Transverse colon (tissue), 4 donors: ENCODE measurements around the gene HIP1R. TPM values are rescaled to one million over a fixed set of nuclear protein-coding genes. Genes with fewer than 3 reads are reported as not detected.

ENCODE experiments used
- DNase-seq: peaks from one replicate; pipeline ENCODE4 v3.0.0-alpha.2; 2019
- H3K27ac ChIP-seq, 4 donors: fragments of 200-600 bp; sonication (generic); 2 replicates each; pipeline ENCODE4 v1.5.1; 2016 to 2018; ENCODE audit warnings: inconsistent platforms in 4 of 4
- H3K27me3 ChIP-seq: fragments of 200-600 bp; sonication (generic); 2 replicates; pipeline ENCODE4 v1.5.1; 2017; ENCODE audit warnings: inconsistent platforms
- H3K36me3 ChIP-seq, 4 donors: fragments of 200-600 bp; sonication (generic); 2 replicates each; pipeline ENCODE4 v1.5.1; 2017 to 2019; ENCODE audit warnings: inconsistent platforms in 4 of 4
- H3K4me1 ChIP-seq, 4 donors: fragments of 200-600 bp; sonication (generic); 2 replicates each; pipeline ENCODE4 v1.5.1; 2017 to 2020; ENCODE audit warnings: inconsistent platforms in 4 of 4
- H3K4me3 ChIP-seq, 4 donors: fragments of 200-600 bp; sonication (generic); 1 replicate in 1 of 4; 2 replicates in 3 of 4; pipeline versions ENCODE4 v1.5.1 to v1.6.1; 2017 to 2019; ENCODE audit warnings: inconsistent platforms in 4 of 4
- H3K9me3 ChIP-seq, 2 donors: fragments of 200-600 bp; sonication (generic); 2 replicates each; pipeline ENCODE4 v1.5.1; 2017 to 2019; ENCODE audit warnings: inconsistent platforms in 2 of 2
- EP300 ChIP-seq: sonication (generic); formaldehyde crosslinking; IDR thresholded peaks from one replicate; pipeline ENCODE4 v1.6.1; 2017; ENCODE audit warnings: antibody characterized with exemption, low read depth
- POLR2A ChIP-seq: fragments of 450-650 bp; IDR thresholded peaks from one replicate; pipeline ENCODE4 v1.6.1; 2016; ENCODE audit warnings: antibody characterized with exemption, mild to moderate bottlenecking, moderate library complexity
- POLR2AphosphoS5 ChIP-seq, 3 donors: sonication (generic); formaldehyde crosslinking; IDR thresholded peaks; one replicate each; pipeline ENCODE4 v1.6.1; 2016; ENCODE audit warnings: antibody characterized with exemption in 3 of 3
- WGBS, 2 donors: methylation state at CpG; one replicate each; pipeline ENCODE4 v1.1.5; 2018; ENCODE audit warnings: low coverage in 1 of 2; 5-methylcytosine and 5-hydroxymethylcytosine counted together
- in situ Hi-C, 4 donors: fragments of 200-750 bp; cut with MboI; loops; one replicate each; pipeline versions ENCODE4 v1.15.0 to v1.15.1; 2017; ENCODE audit warnings: low sequenced_read_pairs in 3 of 4, low pct_ligation_motif_present in 1 of 4, low pct_unique_long_range_greater_than_20kb in 1 of 4
- intact Hi-C: fragments of 100-400 bp; cut with DNase I; formaldehyde crosslinking; loops from one replicate; pipeline ENCODE4 v1.15.1; 2023; ENCODE audit warnings: low total_unique reads
- total RNA-seq, 4 donors: library from RNA; depleted of rRNA; stranded (reverse); fragments of >200 nt; gene quantifications; one replicate each; pipeline ENCODE4 v1.1.0, GENCODE V29; 2016
- TF ChIP-seq, protein P1 (sequence below), 5 experiments: fragments of 200-600 bp in 3 of 5; fragments of 450-650 bp in 2 of 5; sonication (generic) in 3 of 5; IDR thresholded peaks; 1 replicate in 2 of 5; 2 replicates in 3 of 5; pipeline ENCODE4 v1.5.1; 2016 to 2017; ENCODE audit warnings: antibody characterized with exemption in 5 of 5, inconsistent platforms in 3 of 5, mild to moderate bottlenecking in 2 of 5, moderate library complexity in 1 of 5

HIP1R gene
- total RNA-seq, 4 donors from 2014 or later = 72.4 to 459 (median 146) TPM

DNA sequence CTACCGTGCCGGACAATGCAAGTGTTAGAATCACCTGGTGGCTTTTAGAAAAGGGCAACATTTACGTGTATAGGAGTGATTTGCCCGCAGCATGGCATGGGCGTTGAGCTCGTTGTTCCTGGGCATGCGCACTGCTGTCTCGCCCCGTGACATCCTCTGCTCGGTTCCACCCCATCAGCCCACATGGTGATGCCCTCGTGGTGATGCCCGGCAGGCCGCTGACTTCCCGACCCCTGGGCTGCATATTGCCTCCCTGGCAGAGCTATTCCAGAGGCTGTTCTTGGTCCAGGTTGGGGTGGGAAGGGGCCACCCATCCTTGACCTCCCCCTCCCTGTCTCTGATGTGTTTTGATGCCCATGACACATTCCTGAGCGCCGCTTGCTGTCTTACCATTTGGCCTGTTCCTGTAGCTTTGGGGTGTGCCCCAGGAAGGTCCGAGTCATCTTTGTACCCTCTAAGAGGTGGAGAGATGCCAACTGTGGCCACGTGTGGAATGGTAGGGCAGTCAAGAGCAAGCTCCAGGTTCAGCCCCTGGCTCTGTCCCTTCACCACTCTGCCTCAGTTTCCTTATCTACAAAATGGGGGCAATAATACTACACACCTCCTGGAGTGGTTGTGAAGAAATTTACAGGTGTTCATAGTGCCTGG is 4.8 kb downstream of the HIP1R start:
- Histone ChIP-seq H3K27me3 (no peaks in the 10 kb centered on the region), H3K4me1 (peaks cover 0 to 41% (median 33%) of the 10 kb centered on the region in 4 donors), H3K4me3 (no peak overlapping the region), H3K9me3 (no peaks in the 10 kb centered on the region), H3K36me3 (no peaks in the 10 kb centered on the region), H3K27ac (peak overlapping the region in 1 of 4 donors; percentile 93)
- intact Hi-C loops = no loop called here
- DNase-seq = no peak
- in situ Hi-C loops = loop anchor here in 1 of 4 donors (5.0 kb wide), 1 partner anchor 112 kb away; no protein-coding TSS in a partner anchor
- TF ChIP-seq EP300 (no peak), POLR2AphosphoS5 (IDR thresholded peaks at IDR 0.05) (no peak), POLR2A (no peak)
- TF ChIP-seq, protein P1, sequence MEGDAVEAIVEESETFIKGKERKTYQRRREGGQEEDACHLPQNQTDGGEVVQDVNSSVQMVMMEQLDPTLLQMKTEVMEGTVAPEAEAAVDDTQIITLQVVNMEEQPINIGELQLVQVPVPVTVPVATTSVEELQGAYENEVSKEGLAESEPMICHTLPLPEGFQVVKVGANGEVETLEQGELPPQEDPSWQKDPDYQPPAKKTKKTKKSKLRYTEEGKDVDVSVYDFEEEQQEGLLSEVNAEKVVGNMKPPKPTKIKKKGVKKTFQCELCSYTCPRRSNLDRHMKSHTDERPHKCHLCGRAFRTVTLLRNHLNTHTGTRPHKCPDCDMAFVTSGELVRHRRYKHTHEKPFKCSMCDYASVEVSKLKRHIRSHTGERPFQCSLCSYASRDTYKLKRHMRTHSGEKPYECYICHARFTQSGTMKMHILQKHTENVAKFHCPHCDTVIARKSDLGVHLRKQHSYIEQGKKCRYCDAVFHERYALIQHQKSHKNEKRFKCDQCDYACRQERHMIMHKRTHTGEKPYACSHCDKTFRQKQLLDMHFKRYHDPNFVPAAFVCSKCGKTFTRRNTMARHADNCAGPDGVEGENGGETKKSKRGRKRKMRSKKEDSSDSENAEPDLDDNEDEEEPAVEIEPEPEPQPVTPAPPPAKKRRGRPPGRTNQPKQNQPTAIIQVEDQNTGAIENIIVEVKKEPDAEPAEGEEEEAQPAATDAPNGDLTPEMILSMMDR (IDR thresholded peaks at IDR 0.05) = no peak
- WGBS, 2 donors = 75 to 86% methylated on average over 2 to 18 of the region's 18 CpGs

DNA sequence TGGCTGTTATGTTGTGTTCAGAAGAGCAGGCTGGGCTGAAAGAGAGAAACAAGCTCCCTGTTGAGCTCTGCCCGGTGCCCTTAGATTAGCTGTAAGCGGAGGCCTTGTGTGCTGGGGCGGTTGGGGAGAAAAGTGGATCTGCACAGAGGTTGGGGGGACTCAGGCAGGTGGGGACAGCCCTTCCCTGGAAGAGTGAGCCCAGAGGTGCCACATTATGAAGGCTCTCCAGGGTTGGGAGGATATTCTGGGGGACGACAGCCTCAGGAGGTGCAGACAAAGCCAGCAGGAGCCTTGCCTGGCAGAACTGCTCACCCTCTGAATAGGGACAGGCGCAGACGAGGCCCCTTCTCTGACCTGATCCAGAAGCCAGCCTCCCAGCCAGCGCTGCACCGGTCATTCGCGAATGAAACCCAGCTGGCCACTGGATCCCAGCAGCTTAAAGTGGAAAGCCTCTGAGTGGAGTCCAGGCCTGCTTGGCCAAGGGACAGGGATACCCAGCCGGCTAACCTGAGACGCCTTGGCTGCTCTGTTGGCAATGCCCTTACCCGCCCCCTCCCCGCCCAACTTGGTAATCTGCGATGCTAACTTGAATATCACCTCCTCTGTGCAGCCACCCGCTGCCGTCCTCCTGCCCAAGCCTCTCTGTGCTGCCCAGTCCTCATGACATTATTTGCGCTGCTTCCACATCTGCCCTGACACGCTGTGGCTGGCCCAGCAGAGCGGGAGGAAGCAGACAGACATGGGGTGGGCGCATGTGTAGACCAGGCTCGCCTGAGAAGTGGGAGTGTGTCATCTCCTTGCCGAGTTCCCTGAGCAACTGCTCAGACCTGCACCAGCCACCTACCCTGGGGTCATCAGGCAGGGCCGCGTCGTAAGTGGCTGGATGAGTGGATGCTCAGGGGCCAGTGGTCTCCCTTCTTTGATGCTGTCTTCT is 5.6 kb downstream of the HIP1R start:
- TF ChIP-seq, protein P1 (IDR thresholded peaks at IDR 0.05) = no peak
- TF ChIP-seq POLR2AphosphoS5 (IDR thresholded peaks at IDR 0.05) = no peak
- TF ChIP-seq EP300 = no peak
- TF ChIP-seq POLR2A = no peak
- Histone ChIP-seq H3K4me3 (no peak overlapping the region), H3K27me3 (no peaks in the 10 kb centered on the region), H3K27ac (no peak overlapping the region), H3K4me1 (peaks cover 0 to 41% (median 33%) of the 10 kb centered on the region in 4 donors), H3K36me3 (no peaks in the 10 kb centered on the region), H3K9me3 (no peaks in the 10 kb centered on the region)
- DNase-seq = no peak
- 92 to 100% methylated on average over 3 to 26 of the region's 26 CpGs for WGBS, 2 donors
- in situ Hi-C loops = loop anchor here in 1 of 4 donors (5.0 kb wide), 1 partner anchor 111 kb away; no protein-coding TSS in a partner anchor
- intact Hi-C loops = no loop called here

DNA sequence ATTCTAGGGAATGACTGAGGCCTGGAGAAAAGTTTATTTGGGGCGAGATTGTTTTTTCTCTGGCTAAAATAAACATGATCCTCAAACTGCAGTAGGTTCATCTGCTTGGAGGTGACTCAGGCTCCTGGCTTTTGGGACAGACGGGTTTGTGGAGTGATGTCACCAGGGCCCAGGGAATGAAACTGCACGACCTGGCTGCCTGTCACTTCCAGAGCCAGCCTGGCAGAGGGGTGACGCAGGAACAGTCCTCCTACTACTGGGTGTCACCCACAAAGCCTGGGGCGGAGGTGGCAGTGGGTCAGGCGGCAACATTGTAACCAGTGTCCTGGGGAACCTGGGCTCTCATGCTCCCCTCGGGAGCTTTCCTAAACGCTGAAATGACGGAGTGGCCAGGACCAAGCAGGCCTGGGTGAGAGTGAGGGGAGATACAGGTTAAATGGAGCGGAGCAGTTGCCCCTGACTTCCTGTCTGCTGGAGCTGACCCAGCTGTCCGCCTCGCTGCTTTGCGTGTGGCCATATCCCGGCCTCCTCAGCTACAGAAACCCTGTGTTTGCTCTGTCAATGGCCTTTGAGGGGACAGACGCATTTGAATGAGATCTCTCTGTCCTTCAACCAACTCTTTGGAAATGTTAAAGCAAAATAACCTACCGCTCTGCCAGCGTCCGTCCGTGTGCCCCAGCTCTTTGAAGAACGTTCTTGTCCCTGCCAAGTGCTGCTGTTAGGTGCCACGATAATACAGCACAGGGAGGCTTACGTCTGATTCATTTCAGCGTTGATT is 6.5 kb downstream of the HIP1R start:
- Histone ChIP-seq H3K4me1 (peaks cover 0 to 33% (median 28%) of the 10 kb centered on the region in 4 donors), H3K36me3 (no peaks in the 10 kb centered on the region), H3K27ac (peak overlapping the region in 1 of 4 donors; percentile 5), H3K4me3 (no peak overlapping the region), H3K27me3 (no peaks in the 10 kb centered on the region), H3K9me3 (no peaks in the 10 kb centered on the region)
- WGBS, 2 donors = 73 to 87% methylated on average over 3 to 23 of the region's 23 CpGs
- intact Hi-C loops (no loop called here), in situ Hi-C loops (loop anchor here in 1 of 4 donors (5.0 kb wide), 1 partner anchor 111 kb away; no protein-coding TSS in a partner anchor)
- no peak for DNase-seq
- TF ChIP-seq POLR2AphosphoS5 (IDR thresholded peaks at IDR 0.05) (no peak), POLR2A (no peak), EP300 (no peak)
- TF ChIP-seq, protein P1 (IDR thresholded peaks at IDR 0.05) = no peak
